CD4-positive, alpha-beta memory T cell (primary cell): ENCODE measurements around the gene KBTBD2. TPM values are rescaled to one million over a fixed set of nuclear protein-coding genes. Genes with fewer than 3 reads are reported as not detected.
A peak's percentile ranks its signal among the peaks of the same experiment; 100 is the strongest.

Experiments
- CTCF ChIA-PET: fragments of 350-600 bp; sonication (Branson Sonifier 250); formaldehyde crosslinking; loops from one replicate; lab custom pipeline; 2021; ENCODE audit warnings: inconsistent platforms; ENCODE audit not compliant: partially characterized antibody; lab: Charles Lee
- POLR2A ChIA-PET: fragments of 350-600 bp; sonication (Branson Sonifier 250); formaldehyde crosslinking; loops from one replicate; lab custom pipeline; 2021; ENCODE audit not compliant: partially characterized antibody; lab: Charles Lee
- DNase-seq, 5 donors: peaks; one replicate each; pipeline versions ENCODE4 v3.0.0 to v3.0.0-alpha.2; 2020 to 2022; ENCODE audit warnings: mixed read lengths in 1 of 5
- H3K27ac ChIP-seq: one replicate; pipeline ENCODE4 v1.7.0; 2013; ENCODE audit warnings: low read depth, low read length
- H3K27me3 ChIP-seq: 2 replicates; pipeline ENCODE4 v1.7.0; 2013; ENCODE audit warnings: mild to moderate bottlenecking, low read length, moderate library complexity; ENCODE audit not compliant: insufficient read depth
- H3K36me3 ChIP-seq: 2 replicates; pipeline ENCODE4 v1.7.0; 2013; ENCODE audit warnings: mild to moderate bottlenecking, low read length, moderate library complexity; ENCODE audit not compliant: insufficient read depth
- H3K4me1 ChIP-seq: 2 replicates; pipeline ENCODE4 v1.7.0; 2013; ENCODE audit warnings: mild to moderate bottlenecking, low read length, moderate library complexity; ENCODE audit not compliant: insufficient read depth
- H3K4me3 ChIP-seq, 2 donors: one replicate each; pipeline ENCODE4 v1.7.0; 2013; ENCODE audit warnings: low read length in 2 of 2, mild to moderate bottlenecking in 1 of 2
- H3K9me3 ChIP-seq, 2 donors: one replicate each; pipeline ENCODE4 v1.7.0; 2013; ENCODE audit warnings: low read length in 2 of 2, control low read depth in 1 of 2; ENCODE audit not compliant: control insufficient read depth in 1 of 2
- H3K27ac Mint-ChIP-seq, 7 donors: one replicate each; pipeline ENCODE4 v1.8.0; 2020 to 2021; ENCODE audit warnings: mixed read lengths in 7 of 7, mild to moderate bottlenecking in 6 of 7, inconsistent platforms in 3 of 7, moderate library complexity in 3 of 7
- H3K27me3 Mint-ChIP-seq, 2 donors: one replicate each; pipeline ENCODE4 v1.8.0; 2020 to 2021; ENCODE audit warnings: mixed read lengths in 2 of 2
- H3K36me3 Mint-ChIP-seq, 2 donors: one replicate each; pipeline ENCODE4 v1.8.0; 2020 to 2021; ENCODE audit warnings: mixed read lengths in 2 of 2, inconsistent platforms in 1 of 2, mild to moderate bottlenecking in 1 of 2
- H3K4me1 Mint-ChIP-seq, 4 donors: one replicate each; pipeline ENCODE4 v1.8.0; 2020 to 2021; ENCODE audit warnings: mixed read lengths in 4 of 4, mild to moderate bottlenecking in 1 of 4
- H3K4me3 Mint-ChIP-seq, 8 donors: one replicate each; pipeline ENCODE4 v1.8.0; 2020 to 2021; ENCODE audit warnings: mixed read lengths in 8 of 8, mild to moderate bottlenecking in 7 of 8, moderate library complexity in 6 of 8, inconsistent platforms in 3 of 8
- H3K9me3 Mint-ChIP-seq, 8 donors: one replicate each; pipeline ENCODE4 v1.8.0; 2020 to 2021; ENCODE audit warnings: mixed read lengths in 8 of 8, mild to moderate bottlenecking in 5 of 8, inconsistent platforms in 3 of 8, moderate library complexity in 1 of 8
- intact Hi-C: fragments of 100-400 bp; cut with micrococcal nuclease; formaldehyde crosslinking; loops from one replicate; pipeline ENCODE4 v1.15.1; 2023
- polyA plus RNA-seq, 2 donors: library from polyadenylated mRNA; unstranded; fragments of 300-500 nt; fragmentation: Illumina TruSeq; gene quantifications; one replicate each; pipeline ENCODE4 v1.2.3, GENCODE V29; 2021
- total RNA-seq, 2 experiments: library from RNA; stranded (reverse); gene quantifications; one replicate each; pipeline ENCODE4 v1.2.3, GENCODE V29; 2021

Gene KBTBD2
- total RNA-seq (10 to 100 TPM; 61.5 to 64.3 TPM), polyA plus RNA-seq (10 to 100 TPM; 27.4 to 39.0 TPM)

GRCh38 chr7:32891043-32891799 is at the start of gene KBTBD2:
Gene KBTBD2 (minus strand): TSS chr7:32891760. CDS start chr7:32879604, 12,156 bp downstream.
- peaks cover 54% of the 10 kb centered on the region for H3K4me1 ChIP-seq
- Mint-ChIP-seq H3K27me3 (no peaks in the 10 kb centered on the region), H3K4me1 (peaks cover 44 to 67% (median 53%) of the 10 kb centered on the region in 4 donors), H3K9me3 (peaks cover 0 to 5% (median 0%) of the 10 kb centered on the region in 8 donors), H3K27ac (peak within 1 kb of the TSS; percentile 99 to 100 (median 100)), H3K36me3 (peaks cover 4 to 18% of the 10 kb centered on the region in 2 donors), H3K4me3 (peak within 1 kb of the TSS; percentile 94 to 100 (median 98))
- intact Hi-C loops = loop anchor here (2.0 kb wide), 1 partner anchor 238 kb away; the partner anchor contains the start of gene BBS9
- no peaks in the 10 kb centered on the region for H3K27me3 ChIP-seq
- no peaks in the 10 kb centered on the region for H3K36me3 ChIP-seq
- peak within 1 kb of the TSS; percentile 80 to 83 for H3K4me3 ChIP-seq
- H3K9me3 ChIP-seq = no peaks in the 10 kb centered on the region
- H3K27ac ChIP-seq = peak within 1 kb of the TSS; percentile 99
- peak; percentile 71 to 86 (median 81) for DNase-seq
- POLR2A ChIA-PET = interaction anchor here (0.5 to 7.8 kb wide), 23 partner anchors 8 to 402 kb away, joined by 3 to 111 read pairs (median 14); partner anchors contain the start of genes AVL9, BBS9, LSM5 and NT5C3A
- CTCF ChIA-PET = interaction anchor here (0.7 to 6.9 kb wide), 6 partner anchors 7 to 52 kb away, joined by 3 to 65 read pairs (median 12); no protein-coding TSS in a partner anchor

GRCh38 chr7:32941181-32941580 is 49.6 kb upstream of the KBTBD2 start:
- CTCF ChIA-PET = interaction anchor here (1.0 to 13.5 kb wide), 9 partner anchors 8 to 140 kb away, joined by 3 to 287 read pairs (median 5); no protein-coding TSS in a partner anchor
- Histone ChIP-seq H3K27ac (no peak overlapping the region), H3K4me1 (peaks cover 9% of the 10 kb centered on the region), H3K4me3 (no peak overlapping the region), H3K27me3 (no peaks in the 10 kb centered on the region), H3K36me3 (no peaks in the 10 kb centered on the region), H3K9me3 (no peaks in the 10 kb centered on the region)
- H3K36me3 Mint-ChIP-seq = no peaks in the 10 kb centered on the region
- H3K4me1 Mint-ChIP-seq = peaks cover 5 to 11% (median 7%) of the 10 kb centered on the region in 4 donors
- H3K27ac Mint-ChIP-seq = no peak overlapping the region
- H3K27me3 Mint-ChIP-seq = peaks cover 2 to 5% of the 10 kb centered on the region in 2 donors
- DNase-seq = no peak
- POLR2A ChIA-PET = interaction anchor here (0.8 to 3.2 kb wide), 3 partner anchors 49 to 450 kb away, joined by 4 to 59 read pairs (median 7); partner anchors contain the start of gene KBTBD2
- peaks cover 0 to 2% (median 0%) of the 10 kb centered on the region in 8 donors for H3K9me3 Mint-ChIP-seq
- intact Hi-C loops = loop anchor here (10.0 kb wide), 2 partner anchors 164 to 246 kb away; partner anchors contain the start of gene RP9
- H3K4me3 Mint-ChIP-seq = peak overlapping the region in 6 of 8 donors; percentile 85 to 92 (median 88)

- Histone ChIP-seq H3K27me3 (no peaks in the 10 kb centered on the region), H3K36me3 (no peaks in the 10 kb centered on the region), H3K27ac (no peak overlapping the region), H3K4me3 (no peak overlapping the region), H3K9me3 (no peaks in the 10 kb centered on the region), H3K4me1 (peaks cover 9% of the 10 kb centered on the region)
- H3K36me3 Mint-ChIP-seq = no peaks in the 10 kb centered on the region
- DNase-seq = no peak
- no peaks in the 10 kb centered on the region for H3K27me3 Mint-ChIP-seq
- intact Hi-C loops = no loop called here
- H3K9me3 Mint-ChIP-seq = peaks cover 0 to 2% (median 0%) of the 10 kb centered on the region in 8 donors
- H3K4me1 Mint-ChIP-seq = peaks cover 5 to 11% (median 7%) of the 10 kb centered on the region in 4 donors
- ChIA-PET POLR2A (no interaction called here), CTCF (interaction anchor here (0.6 to 13.5 kb wide), 2 partner anchors 92 to 112 kb away, joined by 3 to 287 read pairs; no protein-coding TSS in a partner anchor)
- no peak overlapping the region for H3K27ac Mint-ChIP-seq
- no peak overlapping the region for H3K4me3 Mint-ChIP-seq
Observed at GRCh38 chr7:32937344-32938174, 46.0 kb upstream of the KBTBD2 start.

- H3K36me3 Mint-ChIP-seq = no peaks in the 10 kb centered on the region
- no peak overlapping the region for H3K27ac Mint-ChIP-seq
- Histone ChIP-seq H3K4me3 (no peak overlapping the region), H3K4me1 (peaks cover 3% of the 10 kb centered on the region), H3K27ac (no peak overlapping the region), H3K27me3 (no peaks in the 10 kb centered on the region), H3K9me3 (no peaks in the 10 kb centered on the region), H3K36me3 (no peaks in the 10 kb centered on the region)
- ChIA-PET POLR2A (no interaction called here), CTCF (interaction anchor here (0.6 to 13.5 kb wide), 2 partner anchors 69 to 91 kb away, joined by 3 to 287 read pairs; no protein-coding TSS in a partner anchor)
- no peak overlapping the region for H3K4me3 Mint-ChIP-seq
- H3K27me3 Mint-ChIP-seq = no peaks in the 10 kb centered on the region
- H3K9me3 Mint-ChIP-seq = peaks cover 0 to 2% (median 0%) of the 10 kb centered on the region in 8 donors
- peaks cover 0 to 6% (median 1%) of the 10 kb centered on the region in 4 donors for H3K4me1 Mint-ChIP-seq
- intact Hi-C loops = no loop called here
- DNase-seq = no peak
Observed at GRCh38 chr7:32936689-32937088, 45.1 kb upstream of the KBTBD2 start.

GRCh38 chr7:32935558-32935957 is 44.0 kb upstream of the KBTBD2 start:
- Histone ChIP-seq H3K27me3 (no peaks in the 10 kb centered on the region), H3K4me3 (no peak overlapping the region), H3K36me3 (no peaks in the 10 kb centered on the region), H3K9me3 (no peaks in the 10 kb centered on the region), H3K27ac (no peak overlapping the region), H3K4me1 (no peaks in the 10 kb centered on the region)
- intact Hi-C loops = no loop called here
- ChIA-PET CTCF (no interaction called here), POLR2A (no interaction called here)
- Mint-ChIP-seq H3K36me3 (peaks cover 0 to 5% of the 10 kb centered on the region in 2 donors), H3K4me1 (peaks cover 0 to 4% (median 0%) of the 10 kb centered on the region in 4 donors), H3K9me3 (peaks cover 0 to 2% (median 0%) of the 10 kb centered on the region in 8 donors), H3K4me3 (no peak overlapping the region), H3K27me3 (no peaks in the 10 kb centered on the region), H3K27ac (no peak overlapping the region)
- no peak for DNase-seq

GRCh38 chr7:32930378-32930777 is 38.8 kb upstream of the KBTBD2 start:
- CTCF ChIA-PET = interaction anchor here (3.8 kb wide), 1 partner anchor 84 kb away, joined by 14 read pairs; no protein-coding TSS in a partner anchor
- Histone ChIP-seq H3K27ac (no peak overlapping the region), H3K4me1 (no peaks in the 10 kb centered on the region), H3K4me3 (no peak overlapping the region), H3K27me3 (no peaks in the 10 kb centered on the region), H3K9me3 (no peaks in the 10 kb centered on the region), H3K36me3 (no peaks in the 10 kb centered on the region)
- intact Hi-C loops = no loop called here
- Mint-ChIP-seq H3K4me1 (peaks cover 0 to 4% (median 0%) of the 10 kb centered on the region in 4 donors), H3K27ac (peak overlapping the region in 1 of 7 donors; percentile 24), H3K36me3 (peaks cover 0 to 5% of the 10 kb centered on the region in 2 donors), H3K4me3 (no peak overlapping the region), H3K27me3 (no peaks in the 10 kb centered on the region), H3K9me3 (peaks cover 0 to 3% (median 0%) of the 10 kb centered on the region in 8 donors)
- POLR2A ChIA-PET = no interaction called here
- DNase-seq = no peak
